HFFc6 (cell line): ENCODE measurements around the gene BCL2L12. TPM values are rescaled to one million over a fixed set of nuclear protein-coding genes. Genes with fewer than 3 reads are reported as not detected.

ENCODE experiments used
- DNase-seq: peaks from one replicate; pipeline ENCODE4 v3.0.0-alpha.2; 2018
- H3K27ac Mint-ChIP-seq: 2 replicates; pipeline ENCODE4 v1.8.0; 2020; ENCODE audit warnings: mild to moderate bottlenecking, mixed read lengths
- H3K27me3 Mint-ChIP-seq: 2 replicates; pipeline ENCODE4 v1.8.0; 2021; ENCODE audit warnings: mild to moderate bottlenecking, moderate library complexity, mixed read lengths; ENCODE audit not compliant: insufficient read depth
- H3K36me3 Mint-ChIP-seq: 2 replicates; pipeline ENCODE4 v1.8.0; 2021; ENCODE audit warnings: low read depth, mixed read lengths
- H3K4me1 Mint-ChIP-seq: 2 replicates; pipeline ENCODE4 v1.8.0; 2020; ENCODE audit warnings: low read depth, mixed read lengths
- H3K4me3 Mint-ChIP-seq: 2 replicates; pipeline ENCODE4 v1.8.0; 2020; ENCODE audit warnings: mild to moderate bottlenecking, moderate library complexity, mixed read lengths
- H3K9me3 Mint-ChIP-seq: 2 replicates; pipeline ENCODE4 v1.8.0; 2020; ENCODE audit warnings: mild to moderate bottlenecking, mixed read lengths
- total RNA-seq, 6 experiments: library from RNA; stranded (reverse); fragmentation: NEBNext Ultra II Directional; extraction: Animal tissue kit (Norgen Biotek cat#: 25700); gene quantifications; 2 replicates in 1 of 6; 3 replicates in 5 of 6; pipeline ENCODE4 v1.2.3, GENCODE V29; 2021
- TF ChIP-seq, protein P1 (sequence below): fragments of 200-600 bp; sonication (generic); IDR thresholded peaks from 2 replicates; pipeline ENCODE4 v1.5.0; 2021; ENCODE audit warnings: antibody characterized with exemption, mild to moderate bottlenecking

BCL2L12 gene
- total RNA-seq, 6 experiments from 2014 or later: 23.9 to 34.2 (median 33.4) TPM

DNA sequence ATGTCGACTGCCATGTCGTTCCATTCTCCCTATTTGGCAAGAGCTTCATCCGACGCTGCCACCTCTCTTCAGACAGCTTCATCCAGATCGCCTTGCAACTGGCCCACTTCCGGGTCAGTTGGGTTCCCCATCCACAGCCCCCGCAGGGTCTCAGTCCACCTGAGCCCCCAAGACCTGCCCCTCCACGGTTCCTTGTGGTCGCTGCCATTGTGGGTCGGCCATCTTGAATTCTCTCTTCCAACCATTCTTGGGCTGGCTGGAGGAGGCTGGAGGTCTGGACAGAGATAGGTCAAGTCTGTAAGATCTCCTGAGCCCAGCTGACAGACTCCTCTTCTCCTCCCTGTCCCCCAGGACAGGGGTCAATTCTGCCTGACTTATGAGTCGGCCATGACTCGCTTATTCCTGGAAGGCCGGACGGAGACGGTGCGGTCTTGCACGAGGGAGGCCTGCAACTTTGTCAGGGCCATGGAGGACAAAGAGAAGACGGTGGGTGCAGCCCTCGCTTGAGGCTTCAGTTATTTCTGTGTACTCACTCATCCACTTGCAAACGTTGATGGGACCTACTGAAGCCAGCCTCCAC, 44.7 kb downstream of the BCL2L12 start:
- TF ChIP-seq, protein P1, sequence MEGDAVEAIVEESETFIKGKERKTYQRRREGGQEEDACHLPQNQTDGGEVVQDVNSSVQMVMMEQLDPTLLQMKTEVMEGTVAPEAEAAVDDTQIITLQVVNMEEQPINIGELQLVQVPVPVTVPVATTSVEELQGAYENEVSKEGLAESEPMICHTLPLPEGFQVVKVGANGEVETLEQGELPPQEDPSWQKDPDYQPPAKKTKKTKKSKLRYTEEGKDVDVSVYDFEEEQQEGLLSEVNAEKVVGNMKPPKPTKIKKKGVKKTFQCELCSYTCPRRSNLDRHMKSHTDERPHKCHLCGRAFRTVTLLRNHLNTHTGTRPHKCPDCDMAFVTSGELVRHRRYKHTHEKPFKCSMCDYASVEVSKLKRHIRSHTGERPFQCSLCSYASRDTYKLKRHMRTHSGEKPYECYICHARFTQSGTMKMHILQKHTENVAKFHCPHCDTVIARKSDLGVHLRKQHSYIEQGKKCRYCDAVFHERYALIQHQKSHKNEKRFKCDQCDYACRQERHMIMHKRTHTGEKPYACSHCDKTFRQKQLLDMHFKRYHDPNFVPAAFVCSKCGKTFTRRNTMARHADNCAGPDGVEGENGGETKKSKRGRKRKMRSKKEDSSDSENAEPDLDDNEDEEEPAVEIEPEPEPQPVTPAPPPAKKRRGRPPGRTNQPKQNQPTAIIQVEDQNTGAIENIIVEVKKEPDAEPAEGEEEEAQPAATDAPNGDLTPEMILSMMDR: no peak
- Mint-ChIP-seq H3K9me3 (no peaks in the 10 kb centered on the region), H3K4me1 (peaks cover 14% of the 10 kb centered on the region), H3K4me3 (no peak overlapping the region), H3K27me3 (peaks cover 8% of the 10 kb centered on the region), H3K36me3 (peaks cover 32% of the 10 kb centered on the region), H3K27ac (peak overlapping the region; percentile 69)
- DNase-seq: peak; percentile 53

DNA sequence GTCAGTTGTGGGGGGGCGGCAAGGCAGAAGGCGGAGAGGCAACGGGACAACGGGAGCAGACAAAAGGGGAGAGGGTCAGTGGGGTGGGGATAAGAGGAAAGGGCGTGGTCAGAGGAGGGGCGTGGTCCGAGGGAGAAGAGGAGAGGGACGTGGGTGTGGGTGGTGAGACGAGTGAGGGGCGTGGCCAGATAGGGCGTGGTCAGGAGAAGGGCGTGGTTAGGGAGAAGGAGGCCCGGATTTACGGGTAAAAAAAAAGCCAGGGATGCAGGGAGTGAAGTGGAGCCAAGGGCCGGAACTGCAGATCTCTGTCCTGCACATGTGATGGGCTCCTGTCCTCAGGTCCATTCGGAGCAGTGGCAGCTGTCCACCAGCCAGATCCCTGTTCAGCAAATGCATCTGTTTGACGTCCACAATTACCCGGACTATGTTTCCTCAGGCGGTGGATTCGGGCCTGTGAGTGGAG, 46.7 kb downstream of the BCL2L12 start:
- Mint-ChIP-seq H3K4me3 (peak overlapping the region; percentile 50; the same call in 1 of the 2 replicates), H3K27me3 (peaks cover 6% of the 10 kb centered on the region), H3K4me1 (peaks cover 18% of the 10 kb centered on the region), H3K9me3 (no peaks in the 10 kb centered on the region), H3K36me3 (peaks cover 32% of the 10 kb centered on the region), H3K27ac (peak overlapping the region; percentile 18; the same call in 1 of the 2 replicates)
- peak; percentile 73 for DNase-seq
- TF ChIP-seq, protein P1: no peak

DNA sequence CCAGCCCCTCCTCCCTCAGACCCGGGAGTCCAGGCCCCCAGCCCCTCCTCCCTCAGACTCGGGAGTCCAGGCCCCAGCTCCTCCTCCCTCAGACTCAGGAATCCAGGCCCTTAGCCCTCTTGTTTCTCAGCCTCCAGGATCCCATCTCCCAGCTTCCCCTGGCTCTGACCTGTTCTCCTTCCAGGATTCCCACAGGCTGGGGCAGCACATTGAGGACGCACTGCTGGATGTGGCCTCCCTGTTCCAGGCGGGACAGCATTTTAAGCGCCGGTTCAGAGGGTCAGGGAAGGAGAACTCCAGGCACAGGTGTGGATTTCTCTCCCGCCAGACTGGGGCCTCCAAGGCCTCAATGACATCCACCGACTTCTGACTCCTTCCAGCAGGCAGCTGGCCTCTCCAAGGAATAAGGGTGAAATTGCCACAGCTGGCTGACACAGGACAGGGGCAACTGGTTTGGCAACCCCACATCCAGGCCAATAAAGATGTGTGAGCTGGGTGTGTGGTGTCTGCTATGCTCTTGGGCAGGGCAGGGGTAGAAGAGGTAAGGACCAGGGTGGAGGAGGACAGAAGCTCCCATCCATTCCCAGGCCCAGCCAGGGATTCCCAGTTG, 47.6 kb downstream of the BCL2L12 start:
- Mint-ChIP-seq H3K9me3 (no peaks in the 10 kb centered on the region), H3K36me3 (peaks cover 32% of the 10 kb centered on the region), H3K27me3 (peaks cover 6% of the 10 kb centered on the region), H3K4me3 (no peak overlapping the region), H3K4me1 (peaks cover 22% of the 10 kb centered on the region), H3K27ac (no peak overlapping the region)
- no peak for DNase-seq
- TF ChIP-seq, protein P1: no peak

DNA sequence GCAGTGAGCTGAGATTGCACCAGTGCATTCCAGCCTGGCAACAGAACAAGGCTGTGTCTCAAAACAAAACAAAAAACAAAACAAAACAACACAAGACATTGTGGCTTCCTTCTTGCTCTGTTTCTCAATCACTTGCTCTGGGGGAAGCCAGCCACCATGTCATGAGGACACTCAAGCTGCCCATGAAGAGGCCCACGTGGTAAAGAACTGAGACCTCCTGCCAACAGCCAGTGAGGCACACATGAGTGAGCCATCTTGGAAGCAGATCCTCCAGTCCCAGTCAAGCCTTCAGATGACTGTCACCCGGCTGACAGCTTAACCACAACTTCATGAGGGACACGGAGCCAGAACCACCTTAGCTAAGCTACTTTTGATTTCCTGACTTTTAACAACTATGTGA, 50.4 kb downstream of the BCL2L12 start:
- Mint-ChIP-seq H3K4me3 (no peak overlapping the region), H3K27me3 (peaks cover 3% of the 10 kb centered on the region), H3K36me3 (peaks cover 13% of the 10 kb centered on the region), H3K27ac (peak overlapping the region; percentile 31; the same call in 1 of the 2 replicates), H3K4me1 (peaks cover 12% of the 10 kb centered on the region), H3K9me3 (no peaks in the 10 kb centered on the region)
- TF ChIP-seq, protein P1: no peak
- DNase-seq: no peak

DNA sequence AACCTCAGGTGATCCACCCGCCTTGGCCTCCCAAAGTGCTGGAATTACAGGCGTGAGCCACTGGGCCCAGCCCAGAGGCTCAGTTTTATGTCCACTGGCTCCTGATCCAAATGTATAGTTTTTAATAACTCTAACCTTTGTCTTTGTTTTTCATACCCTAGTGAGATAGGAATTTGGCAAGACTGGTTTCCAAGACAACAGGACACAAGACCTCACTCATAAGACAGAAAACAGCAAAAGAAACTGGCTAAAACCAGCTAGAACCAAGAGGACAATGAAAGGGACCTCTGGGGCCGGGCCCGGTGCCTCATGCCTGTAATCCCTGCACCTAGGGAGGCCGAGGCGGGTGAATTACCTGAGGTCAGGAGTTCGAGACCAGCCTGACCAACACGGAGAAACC, 52.8 kb downstream of the BCL2L12 start:
- Mint-ChIP-seq H3K36me3 (no peaks in the 10 kb centered on the region; the same call in 1 of the 2 replicates), H3K27ac (peak overlapping the region; percentile 25; the same call in 1 of the 2 replicates), H3K4me3 (no peak overlapping the region), H3K27me3 (no peaks in the 10 kb centered on the region; the same call in none of the 2 replicates), H3K4me1 (peaks cover 7% of the 10 kb centered on the region), H3K9me3 (peaks cover 4% of the 10 kb centered on the region; the same call in 1 of the 2 replicates)
- TF ChIP-seq, protein P1: no peak
- DNase-seq: no peak
